ENCODE data around the gene RPRD1B.

Gene RPRD1B

DNA sequence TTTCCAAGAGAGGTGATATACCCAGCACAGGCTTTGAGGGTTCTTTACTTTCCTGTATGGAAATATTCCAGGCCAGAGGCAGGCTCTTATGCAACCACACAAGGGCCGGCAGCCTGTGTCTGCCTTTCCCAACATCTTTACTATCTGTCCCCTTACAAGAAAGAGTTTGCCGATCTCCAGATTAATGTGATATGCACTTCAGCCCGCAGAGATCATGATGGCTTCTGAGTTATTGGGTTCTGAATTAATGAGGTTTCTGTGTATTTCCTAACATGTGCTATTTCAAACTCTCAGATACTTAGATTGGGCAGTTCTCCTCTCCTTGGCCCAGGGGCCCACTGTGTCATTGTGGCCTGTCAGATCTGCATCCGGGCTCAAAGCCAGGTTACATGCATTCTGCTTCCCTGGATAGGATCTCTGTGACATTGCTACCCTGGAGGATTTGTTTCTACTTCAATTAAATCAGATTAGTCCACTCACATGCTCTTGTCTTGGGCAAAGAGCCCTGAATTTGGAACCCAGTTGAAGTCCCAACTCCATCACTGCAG is 75.0 kb downstream of the RPRD1B start:
- Histone ChIP-seq H3K4me2 (ENCODE audit: low read length) (peak overlapping the region; percentile 1), H3K27me3 (ENCODE audit: control insufficient read depth, insufficient read depth, low read length) (no peaks in the 10 kb centered on the region), H3K4me3 (ENCODE audit: low read depth, low read length) (no peak overlapping the region), H3K27ac (peak overlapping the region; percentile 83), H3K36me3 (ENCODE audit: control insufficient read depth, insufficient read depth, low read length) (no peaks in the 10 kb centered on the region), H3K79me2 (no peaks in the 10 kb centered on the region), H3K4me1 (peaks cover 35% of the 10 kb centered on the region), H3K9me3 (ENCODE audit: control insufficient read depth, low read length) (no peaks in the 10 kb centered on the region), H2AFZ (peak overlapping the region; percentile 39), H3K9ac (no peak overlapping the region)
- TF ChIP-seq CTCF (IDR thresholded peaks at IDR 0.05): no peak

DNA sequence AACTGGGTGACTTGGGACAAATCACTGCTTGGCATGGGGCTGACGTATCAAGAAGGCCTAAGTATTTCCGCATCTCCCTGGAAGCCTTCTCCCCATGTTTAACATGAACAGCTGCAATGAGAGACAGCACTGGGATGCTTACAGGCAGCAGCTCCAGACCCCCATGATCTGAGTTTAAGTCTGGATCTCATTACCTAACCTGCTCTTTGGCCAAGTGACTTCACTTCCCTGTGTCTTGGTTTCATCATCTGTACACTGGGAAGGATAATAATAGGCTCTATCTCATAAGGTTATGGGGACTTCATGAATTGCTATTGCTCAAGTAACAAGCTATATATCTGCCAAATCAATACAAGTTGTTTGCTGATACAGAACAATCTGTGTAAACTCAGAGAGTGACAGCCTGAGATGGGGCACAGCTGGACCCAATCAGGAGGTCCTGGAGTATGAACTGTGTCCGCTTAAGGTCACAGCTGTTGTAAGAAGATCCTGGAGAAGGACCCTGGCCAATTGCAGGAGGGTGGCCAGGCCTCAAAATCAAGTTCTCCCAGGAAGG is 75.5 kb downstream of the RPRD1B start:
- no peaks in the 10 kb centered on the region for H3K27me3 ChIP-seq (ENCODE audit: control insufficient read depth, insufficient read depth, low read length)
- H3K4me3 ChIP-seq (ENCODE audit: low read depth, low read length): no peak overlapping the region
- H3K4me1 ChIP-seq: peaks cover 39% of the 10 kb centered on the region
- H3K9me3 ChIP-seq (ENCODE audit: control insufficient read depth, low read length): no peaks in the 10 kb centered on the region
- H2AFZ ChIP-seq: peak overlapping the region; percentile 39
- H3K79me2 ChIP-seq: no peaks in the 10 kb centered on the region
- H3K4me2 ChIP-seq (ENCODE audit: low read length): peak overlapping the region; percentile 3
- no peaks in the 10 kb centered on the region for H3K36me3 ChIP-seq (ENCODE audit: control insufficient read depth, insufficient read depth, low read length)
- TF ChIP-seq CTCF (IDR thresholded peaks at IDR 0.05): no peak
- H3K9ac ChIP-seq: no peak overlapping the region
- peak overlapping the region; percentile 83 for H3K27ac ChIP-seq

DNA sequence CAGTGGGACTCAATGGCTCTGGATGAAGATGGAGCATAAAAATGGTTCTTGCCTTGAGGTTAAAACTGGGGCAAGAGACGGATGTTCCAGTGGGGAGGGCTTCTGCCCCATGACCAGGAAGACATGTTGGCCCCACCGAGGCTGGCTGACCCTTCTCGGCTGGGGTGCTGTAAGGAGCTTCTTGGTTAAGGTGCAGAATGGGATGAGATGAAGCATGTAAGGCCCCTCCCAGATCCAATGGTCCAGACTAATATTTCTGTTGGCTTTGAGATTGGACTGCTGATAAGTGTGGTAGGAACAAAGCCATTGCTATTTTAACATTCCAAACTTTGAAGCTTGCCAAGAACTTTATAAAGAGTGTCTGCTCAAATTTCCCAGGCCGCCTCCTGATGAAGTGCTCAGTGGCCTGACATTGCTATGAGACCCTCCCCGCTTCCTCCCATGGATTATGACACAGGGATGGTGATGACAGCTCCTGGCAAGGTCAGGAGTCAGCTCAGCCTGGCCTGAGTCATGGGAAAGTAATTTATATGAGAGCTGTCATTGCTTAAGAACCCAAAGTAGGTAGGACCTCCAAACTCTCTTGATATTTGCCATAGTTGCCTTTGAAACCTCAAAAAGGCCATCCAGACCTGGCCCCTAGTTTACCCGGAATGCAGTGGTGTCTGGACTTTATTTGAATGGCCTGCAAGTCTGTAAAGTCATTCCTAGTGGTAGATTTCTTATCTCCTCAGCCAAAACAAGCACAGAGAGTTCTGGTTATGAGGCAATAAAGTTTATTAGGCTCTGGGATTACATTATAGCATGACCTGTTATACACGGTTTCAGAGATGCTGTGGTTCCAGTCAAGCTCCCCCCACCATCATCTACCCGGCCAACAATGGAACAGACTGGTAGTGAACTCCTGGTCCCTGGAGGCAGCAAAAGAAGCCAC is 76.3 kb downstream of the RPRD1B start:
- TF ChIP-seq CTCF (IDR thresholded peaks at IDR 0.05): no peak
- no peaks in the 10 kb centered on the region for H3K27me3 ChIP-seq (ENCODE audit: control insufficient read depth, insufficient read depth, low read length)
- H3K79me2 ChIP-seq: no peaks in the 10 kb centered on the region
- no peaks in the 10 kb centered on the region for H3K9me3 ChIP-seq (ENCODE audit: control insufficient read depth, low read length)
- H3K9ac ChIP-seq: no peak overlapping the region
- peak overlapping the region; percentile 3 for H3K4me2 ChIP-seq (ENCODE audit: low read length)
- peaks cover 39% of the 10 kb centered on the region for H3K4me1 ChIP-seq
- H3K4me3 ChIP-seq (ENCODE audit: low read depth, low read length): no peak overlapping the region
- peak overlapping the region; percentile 83 for H3K27ac ChIP-seq
- H2AFZ ChIP-seq: no peak overlapping the region
- no peaks in the 10 kb centered on the region for H3K36me3 ChIP-seq (ENCODE audit: control insufficient read depth, insufficient read depth, low read length)

- Histone ChIP-seq H3K9ac (no peak overlapping the region), H3K79me2 (no peaks in the 10 kb centered on the region), H3K4me3 (ENCODE audit: low read depth, low read length) (no peak overlapping the region), H3K9me3 (ENCODE audit: control insufficient read depth, low read length) (no peaks in the 10 kb centered on the region), H3K4me1 (peaks cover 39% of the 10 kb centered on the region), H3K27me3 (ENCODE audit: control insufficient read depth, insufficient read depth, low read length) (no peaks in the 10 kb centered on the region), H3K27ac (peak overlapping the region; percentile 83), H3K36me3 (ENCODE audit: control insufficient read depth, insufficient read depth, low read length) (no peaks in the 10 kb centered on the region), H2AFZ (no peak overlapping the region), H3K4me2 (ENCODE audit: low read length) (no peak overlapping the region)
- no peak for TF ChIP-seq CTCF (IDR thresholded peaks at IDR 0.05)
These were observed 77.1 kb downstream of the RPRD1B start for GRCh38 chr20:38110525-38111178.
